HG02610 (cell line): Measurements from ENCODE around the gene KCNT1.

Experiments used
- ATAC-seq: cut with Tn5 transposase; IDR thresholded peaks from one replicate; pipeline ENCODE4 v1.9.1; 2021; ENCODE audit warnings: mild to moderate bottlenecking, moderate library complexity; ENCODE audit not compliant: unreplicated experiment

KCNT1 gene

GRCh38 chr9:135724186-135724787 is 22.3 kb downstream of the KCNT1 start:
- no peak for ATAC-seq

- no peak for ATAC-seq
Measured at GRCh38 chr9:135726138-135726853, 24.3 kb downstream of the KCNT1 start.

- ATAC-seq, result no peak
Measured at GRCh38 chr9:135727257-135727875, 25.4 kb downstream of the KCNT1 start.

GRCh38 chr9:135728436-135729110 is 26.6 kb downstream of the KCNT1 start:
- ATAC-seq, result no peak

GRCh38 chr9:135729480-135729879 is 27.5 kb downstream of the KCNT1 start:
- no peak for ATAC-seq

- ATAC-seq, result no peak
Measured at GRCh38 chr9:135731454-135731853, 29.5 kb downstream of the KCNT1 start.

DNA sequence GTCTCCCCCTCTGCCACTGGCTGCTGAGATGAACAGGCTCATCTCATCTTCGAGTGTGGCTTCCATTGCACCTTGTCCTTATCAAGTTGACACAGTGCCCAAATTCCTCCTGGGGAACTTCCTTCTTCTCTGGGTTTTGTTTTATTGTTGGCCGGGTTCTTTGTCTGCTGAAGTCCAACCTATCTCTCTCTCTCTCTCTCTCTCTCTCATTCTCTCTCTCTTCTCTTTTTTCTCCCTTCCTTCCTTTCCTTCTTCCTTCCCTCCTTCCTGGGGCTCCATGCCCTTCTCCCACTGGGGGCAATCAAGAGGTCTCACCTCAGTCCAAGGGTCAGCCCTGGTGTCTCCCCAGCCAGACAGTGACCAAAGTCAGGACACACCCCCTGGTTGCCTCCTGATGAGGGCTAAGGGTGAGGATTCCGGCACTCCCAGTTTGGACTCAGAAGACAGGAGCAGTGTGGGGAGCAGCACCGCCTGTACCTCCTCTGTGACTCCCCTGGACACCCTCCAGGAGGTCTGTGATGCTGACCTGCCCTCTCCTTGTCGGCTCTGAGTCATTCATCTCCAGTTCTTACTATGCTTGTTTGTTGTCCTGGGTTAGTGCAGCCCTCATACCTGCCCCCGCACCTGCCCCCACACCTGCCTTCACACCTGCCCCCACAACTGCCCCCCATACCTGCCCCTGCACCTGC is 30.7 kb downstream of the KCNT1 start:
- ATAC-seq, result no peak

DNA sequence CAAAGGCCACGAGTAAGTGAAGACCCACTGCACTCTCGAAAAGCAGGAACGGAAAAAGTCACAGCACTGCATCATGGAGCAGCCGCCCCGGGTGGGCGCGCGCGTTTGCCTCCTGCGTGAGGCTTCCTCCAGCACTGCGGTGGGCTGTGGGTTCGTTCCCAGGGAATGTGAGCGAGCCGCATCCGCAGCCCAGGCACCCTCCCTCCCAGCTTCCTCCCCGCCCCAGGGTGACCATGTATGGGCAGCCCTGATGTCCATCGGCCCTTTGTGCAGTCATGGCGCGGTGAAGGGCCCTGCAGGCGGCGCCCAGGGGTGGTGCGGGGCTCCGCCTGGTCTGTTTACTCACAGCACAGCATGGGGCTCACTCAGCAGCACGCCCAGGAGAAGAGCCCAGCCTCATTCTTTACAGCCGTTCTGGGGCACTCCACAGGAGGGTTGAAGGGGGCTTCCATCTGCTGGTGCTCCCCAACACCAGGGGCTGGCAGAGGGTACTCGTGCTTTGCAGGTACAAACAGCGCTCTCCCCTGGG is 32.7 kb downstream of the KCNT1 start:
- no peak for ATAC-seq

GRCh38 chr9:135736272-135736978 is 34.4 kb downstream of the KCNT1 start:
- no peak for ATAC-seq

DNA sequence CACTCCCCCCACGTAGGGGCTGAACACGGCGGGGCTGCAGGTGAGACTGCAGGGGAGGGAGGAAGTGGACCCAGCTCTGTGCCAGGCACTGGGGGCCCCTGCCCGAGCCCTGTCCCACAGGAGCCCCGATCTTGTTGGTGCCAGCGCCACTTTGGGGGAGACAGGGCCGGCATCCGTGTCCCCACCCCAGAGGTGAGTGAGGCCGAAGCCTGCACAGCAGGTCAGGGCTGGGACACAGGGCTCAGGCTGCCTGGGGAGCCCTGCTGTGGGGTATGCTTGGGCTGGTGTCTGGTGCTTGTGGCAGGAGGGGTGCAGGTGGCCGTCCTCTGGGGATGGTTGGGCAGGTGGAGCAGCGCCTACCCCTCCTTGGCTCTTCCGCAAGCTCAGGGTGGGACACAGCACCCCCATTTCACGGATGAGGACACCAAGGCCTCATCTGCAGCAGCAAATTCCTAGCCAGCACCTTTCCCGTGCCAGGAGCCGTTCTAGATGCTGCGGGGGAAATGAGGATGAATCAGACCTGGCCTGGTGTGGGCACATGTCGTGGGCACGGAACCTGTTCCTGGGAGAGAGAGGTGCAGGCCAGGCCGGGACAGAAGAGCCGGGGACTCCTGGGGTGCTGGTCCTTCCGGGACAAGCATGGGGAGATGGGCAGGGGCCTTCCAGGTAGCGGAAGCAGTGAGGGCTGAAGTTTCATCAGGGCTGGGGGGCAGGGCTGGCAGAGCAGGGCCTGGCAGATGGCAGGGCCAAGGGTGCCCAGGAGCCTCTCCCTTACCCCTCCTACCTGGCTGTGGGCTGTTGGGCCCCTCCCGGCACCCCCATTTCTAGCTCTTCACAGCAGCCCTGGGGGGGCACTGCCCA is 35.2 kb downstream of the KCNT1 start:
- no peak for ATAC-seq

GRCh38 chr9:135737840-135738521 is 36.0 kb downstream of the KCNT1 start:
- ATAC-seq, result no peak

- no peak for ATAC-seq
Measured at GRCh38 chr9:135739271-135740220, 37.6 kb downstream of the KCNT1 start.

- ATAC-seq, result no peak
Measured at GRCh38 chr9:135741276-135742219, 39.6 kb downstream of the KCNT1 start.

DNA sequence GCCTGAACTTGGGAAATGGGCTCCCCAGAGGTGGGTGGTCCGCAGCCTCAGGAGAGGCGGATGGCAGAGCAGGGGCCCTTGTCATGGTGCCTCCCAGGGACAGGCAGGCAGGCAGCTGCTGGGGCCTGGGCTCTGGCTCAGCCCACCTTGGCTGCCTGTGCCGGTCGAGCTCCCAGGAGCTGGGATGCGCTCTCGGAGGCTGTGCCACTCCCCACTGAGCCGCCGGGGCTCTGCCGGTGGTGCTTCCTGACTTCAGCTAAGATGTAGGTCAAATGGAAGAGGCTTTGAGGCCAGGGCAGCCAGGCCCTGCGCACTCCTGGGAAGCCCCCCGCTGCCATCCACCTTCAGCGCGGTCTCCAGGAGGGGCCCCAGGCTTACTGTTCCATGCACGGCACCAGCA is 41.0 kb downstream of the KCNT1 start:
- ATAC-seq, result no peak

- ATAC-seq, result no peak
Measured at GRCh38 chr9:135743546-135744332, 41.8 kb downstream of the KCNT1 start.
